ENCODE measurements around the gene PLA2G2C.

The PLA2G2C gene

DNA sequence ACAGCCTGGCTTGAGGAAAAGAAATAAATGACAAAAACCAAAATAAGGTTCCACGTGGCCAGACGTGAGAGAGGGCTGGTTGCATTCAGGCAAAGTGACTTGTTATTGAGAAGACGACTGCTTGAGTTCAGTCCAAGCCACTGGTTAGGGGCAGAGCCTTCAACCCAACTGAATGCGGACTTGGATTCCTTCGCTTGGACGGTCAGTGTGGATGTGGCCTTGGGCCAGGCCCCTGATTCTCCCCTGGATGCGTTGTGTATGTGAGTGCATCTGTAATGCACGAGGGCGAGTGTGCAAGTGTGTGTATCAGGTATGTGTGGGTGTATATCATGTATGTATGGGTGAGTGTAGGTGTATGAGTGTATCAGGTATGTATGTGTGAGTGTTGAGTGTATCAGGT is 45.3 kb downstream of the PLA2G2C start (continued):
- no peak for TF ChIP-seq ISL1 (CRISPR knock-in tag; IDR thresholded peaks at IDR 0.05)

DNA sequence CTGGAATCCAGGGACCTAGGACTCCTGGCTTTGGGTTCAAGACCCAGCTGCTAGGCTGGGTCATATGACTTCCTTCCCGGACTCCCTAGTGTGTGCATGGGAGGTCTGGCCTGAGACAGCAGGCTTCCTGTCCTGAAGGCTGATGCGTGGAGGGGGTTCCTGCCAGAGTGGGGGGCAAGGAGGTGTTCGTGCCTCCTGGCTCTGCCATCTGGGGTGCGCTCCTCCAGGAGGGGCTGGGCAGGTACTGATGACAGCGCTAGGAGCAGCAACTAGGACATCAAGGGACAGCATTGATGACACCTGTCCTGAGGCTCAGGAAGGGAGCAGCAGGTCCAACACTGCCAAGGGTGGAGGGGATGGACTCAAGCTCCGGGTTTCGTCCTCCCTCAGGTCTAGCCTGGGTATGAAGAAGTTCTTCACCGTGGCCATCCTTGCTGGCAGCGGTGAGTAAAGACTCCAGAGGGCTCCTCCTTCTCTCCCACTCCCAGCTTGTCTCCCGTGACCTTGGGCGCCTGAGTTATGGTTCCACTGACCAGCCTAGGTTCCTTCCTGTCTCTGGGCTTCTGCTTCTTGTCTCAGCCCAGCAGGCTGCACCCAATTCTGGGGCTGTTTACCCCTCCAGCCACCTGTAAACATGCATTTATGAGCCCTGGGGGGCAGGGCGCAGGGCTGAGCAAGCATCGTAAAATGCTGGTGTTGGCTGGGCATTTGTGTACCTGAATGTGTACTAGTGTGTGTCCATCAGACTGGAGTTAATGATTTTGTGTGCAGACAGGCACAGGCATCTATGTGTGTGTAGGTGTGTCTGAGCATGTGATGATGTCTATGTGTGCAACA is 46.3 kb downstream of the PLA2G2C start:
- no peak for ATAC-seq
- TF ChIP-seq GLIS3 (CRISPR knock-in tag; IDR thresholded peaks at IDR 0.05) (no peak), ISL1 (CRISPR knock-in tag; IDR thresholded peaks at IDR 0.05) (no peak), CREB5 (CRISPR knock-in tag; IDR thresholded peaks at IDR 0.05; ENCODE audit: low read depth) (no peak), ZFP30 (CRISPR knock-in tag; IDR thresholded peaks at IDR 0.05) (no peak), ESRRG (CRISPR knock-in tag; IDR thresholded peaks at IDR 0.05) (no peak), SNAI2 (CRISPR knock-in tag; IDR thresholded peaks at IDR 0.05) (no peak), ZNF8 (CRISPR knock-in tag; IDR thresholded peaks at IDR 0.05) (no peak), ZC3H10 (CRISPR knock-in tag; IDR thresholded peaks at IDR 0.05) (no peak), CSRNP3 (CRISPR knock-in tag; IDR thresholded peaks at IDR 0.05) (no peak), PPARA (CRISPR knock-in tag; IDR thresholded peaks at IDR 0.05; ENCODE audit: borderline replicate concordance) (no peak)
- TF ChIP-seq, protein P1, sequence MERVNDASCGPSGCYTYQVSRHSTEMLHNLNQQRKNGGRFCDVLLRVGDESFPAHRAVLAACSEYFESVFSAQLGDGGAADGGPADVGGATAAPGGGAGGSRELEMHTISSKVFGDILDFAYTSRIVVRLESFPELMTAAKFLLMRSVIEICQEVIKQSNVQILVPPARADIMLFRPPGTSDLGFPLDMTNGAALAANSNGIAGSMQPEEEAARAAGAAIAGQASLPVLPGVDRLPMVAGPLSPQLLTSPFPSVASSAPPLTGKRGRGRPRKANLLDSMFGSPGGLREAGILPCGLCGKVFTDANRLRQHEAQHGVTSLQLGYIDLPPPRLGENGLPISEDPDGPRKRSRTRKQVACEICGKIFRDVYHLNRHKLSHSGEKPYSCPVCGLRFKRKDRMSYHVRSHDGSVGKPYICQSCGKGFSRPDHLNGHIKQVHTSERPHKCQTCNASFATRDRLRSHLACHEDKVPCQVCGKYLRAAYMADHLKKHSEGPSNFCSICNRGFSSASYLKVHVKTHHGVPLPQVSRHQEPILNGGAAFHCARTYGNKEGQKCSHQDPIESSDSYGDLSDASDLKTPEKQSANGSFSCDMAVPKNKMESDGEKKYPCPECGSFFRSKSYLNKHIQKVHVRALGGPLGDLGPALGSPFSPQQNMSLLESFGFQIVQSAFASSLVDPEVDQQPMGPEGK (CRISPR knock-in tag; IDR thresholded peaks at IDR 0.05; ENCODE audit: borderline replicate concordance), result no peak

GRCh38 chr1:20138961-20139550 is 47.3 kb downstream of the PLA2G2C start, which contains the start of gene PLA2G2F:
TSS of gene PLA2G2F (plus strand) at chr1:20139323. CDS start at chr1:20139428, 105 bp downstream.
- TF ChIP-seq GLIS3 (CRISPR knock-in tag; IDR thresholded peaks at IDR 0.05) (no peak), CREB5 (CRISPR knock-in tag; IDR thresholded peaks at IDR 0.05; ENCODE audit: low read depth) (no peak), BACH2 (CRISPR knock-in tag; IDR thresholded peaks at IDR 0.05; ENCODE audit: borderline replicate concordance) (no peak), ZC3H10 (CRISPR knock-in tag; IDR thresholded peaks at IDR 0.05) (no peak), TOX (CRISPR knock-in tag; IDR thresholded peaks at IDR 0.05; ENCODE audit: borderline replicate concordance) (no peak), PPARA (CRISPR knock-in tag; IDR thresholded peaks at IDR 0.05; ENCODE audit: borderline replicate concordance) (no peak), TCF4 (CRISPR knock-in tag; IDR thresholded peaks at IDR 0.05; ENCODE audit: borderline replicate concordance) (no peak), ESRRG (CRISPR knock-in tag; IDR thresholded peaks at IDR 0.05) (no peak), SNAI2 (CRISPR knock-in tag; IDR thresholded peaks at IDR 0.05) (no peak), ZNF70 (CRISPR knock-in tag; IDR thresholded peaks at IDR 0.05) (no peak), ARNTL (CRISPR knock-in tag; IDR thresholded peaks at IDR 0.05; ENCODE audit: borderline replicate concordance, low read depth) (no peak), ZFP3 (CRISPR knock-in tag; IDR thresholded peaks at IDR 0.05) (no peak), ISL1 (CRISPR knock-in tag; IDR thresholded peaks at IDR 0.05) (no peak), TSHZ2 (CRISPR knock-in tag; IDR thresholded peaks at IDR 0.05) (no peak), CSDC2 (CRISPR knock-in tag; IDR thresholded peaks at IDR 0.05) (no peak), OSR1 (CRISPR knock-in tag; IDR thresholded peaks at IDR 0.05) (no peak)
- TF ChIP-seq, protein P1 (CRISPR knock-in tag; IDR thresholded peaks at IDR 0.05; ENCODE audit: borderline replicate concordance), result no peak
- ATAC-seq, result no peak
